ENCODE data around the gene TMEM88. TPM values are rescaled to one million over a fixed set of nuclear protein-coding genes. Genes with fewer than 3 reads are reported as not detected.
"Not testable (repeated sequence)": the region's sequence is repeated elsewhere in the genome, so short reads cannot be mapped to it uniquely, and the experiment has no call there.

TMEM88 gene
- total and polyA plus RNA-seq, 11 donors: 16.7 to 130 (median 27.8) TPM

DNA sequence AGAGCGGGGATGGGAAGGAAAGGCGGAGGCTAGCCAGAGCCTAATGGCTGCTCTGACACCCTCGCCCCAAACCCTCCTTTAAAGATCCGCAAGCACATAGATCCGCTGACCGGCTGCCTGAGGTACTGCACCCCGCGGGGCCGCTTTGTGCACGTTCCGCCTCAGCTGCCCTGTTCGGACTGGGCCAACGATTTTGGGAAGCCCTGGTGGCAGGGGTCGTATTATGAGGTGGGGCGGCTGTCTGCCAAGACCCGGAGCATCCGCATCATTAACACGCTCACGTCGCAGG lies 3.6 kb downstream of the TMEM88 start:
- WGBS, 4 donors: 26 to 36% (median 33%) methylated on average over 16 to 20 of the region's 20 CpGs
- peak overlapping the region in 11 of 12 donors; percentile 81 to 97 (median 92) for H3K27ac ChIP-seq
- H3K4me1 ChIP-seq: peaks cover 0 to 43% (median 28%) of the 10 kb centered on the region in 12 donors
- TF ChIP-seq, protein P1, sequence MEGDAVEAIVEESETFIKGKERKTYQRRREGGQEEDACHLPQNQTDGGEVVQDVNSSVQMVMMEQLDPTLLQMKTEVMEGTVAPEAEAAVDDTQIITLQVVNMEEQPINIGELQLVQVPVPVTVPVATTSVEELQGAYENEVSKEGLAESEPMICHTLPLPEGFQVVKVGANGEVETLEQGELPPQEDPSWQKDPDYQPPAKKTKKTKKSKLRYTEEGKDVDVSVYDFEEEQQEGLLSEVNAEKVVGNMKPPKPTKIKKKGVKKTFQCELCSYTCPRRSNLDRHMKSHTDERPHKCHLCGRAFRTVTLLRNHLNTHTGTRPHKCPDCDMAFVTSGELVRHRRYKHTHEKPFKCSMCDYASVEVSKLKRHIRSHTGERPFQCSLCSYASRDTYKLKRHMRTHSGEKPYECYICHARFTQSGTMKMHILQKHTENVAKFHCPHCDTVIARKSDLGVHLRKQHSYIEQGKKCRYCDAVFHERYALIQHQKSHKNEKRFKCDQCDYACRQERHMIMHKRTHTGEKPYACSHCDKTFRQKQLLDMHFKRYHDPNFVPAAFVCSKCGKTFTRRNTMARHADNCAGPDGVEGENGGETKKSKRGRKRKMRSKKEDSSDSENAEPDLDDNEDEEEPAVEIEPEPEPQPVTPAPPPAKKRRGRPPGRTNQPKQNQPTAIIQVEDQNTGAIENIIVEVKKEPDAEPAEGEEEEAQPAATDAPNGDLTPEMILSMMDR (IDR thresholded peaks at IDR 0.05): peak in 9 of 12 donors; percentile 10 to 51 (median 35)
- TF ChIP-seq POLR2A (IDR thresholded peaks at IDR 0.05): no peak
- no peaks in the 10 kb centered on the region for H3K9me3 ChIP-seq
- ATAC-seq: peak in 2 of 4 donors; percentile 3 to 9
- no peaks in the 10 kb centered on the region for H3K27me3 ChIP-seq
- intact Hi-C loops (cut with DNase I): loop anchor here in 8 of 10 donors (5.0 to 10.0 kb wide), 5 partner anchors 36 to 296 kb away; partner anchors contain the start of genes KCNAB3 (in 1 of the 8), PER1 (in 1 of the 8), TP53 (in 1 of the 8) and WRAP53 (in 1 of the 8)
- peak in 4 of 5 donors; percentile 29 to 68 (median 48) for DNase-seq
- H3K36me3 ChIP-seq: peaks cover 0 to 41% (median 15%) of the 10 kb centered on the region in 9 donors
- H3K4me3 ChIP-seq: peak overlapping the region; percentile 39 to 85 (median 68)

DNA sequence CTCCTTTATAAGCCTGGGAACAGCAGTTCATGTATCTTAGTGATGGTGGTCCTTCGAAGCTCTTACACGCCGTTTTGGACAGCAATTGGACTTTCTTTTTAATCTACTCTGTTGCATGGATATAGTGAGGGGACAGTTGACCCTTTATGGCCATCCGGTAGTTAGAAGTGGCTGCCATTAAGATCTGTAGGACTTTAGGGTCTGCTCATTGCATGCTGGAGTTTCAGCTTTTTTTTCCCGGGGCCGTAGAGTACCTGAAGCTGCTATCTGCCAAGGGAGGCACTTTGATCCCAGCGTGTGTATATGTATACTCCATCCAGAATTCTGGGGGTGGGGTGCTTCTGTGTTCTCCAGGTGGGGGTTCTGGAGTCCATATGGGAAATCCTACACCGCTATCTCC lies 4.2 kb downstream of the TMEM88 start:
- Histone ChIP-seq H3K27ac (peak overlapping the region in 2 of 12 donors; percentile 91 to 95), H3K4me1 (peaks cover 0 to 41% (median 28%) of the 10 kb centered on the region in 12 donors), H3K27me3 (no peaks in the 10 kb centered on the region), H3K9me3 (no peaks in the 10 kb centered on the region), H3K36me3 (peaks cover 0 to 41% (median 11%) of the 10 kb centered on the region in 9 donors), H3K4me3 (peak overlapping the region in 9 of 12 donors; percentile 58 to 85 (median 68))
- no peak for TF ChIP-seq POLR2A (IDR thresholded peaks at IDR 0.05)
- no peak for ATAC-seq
- no peak for DNase-seq
- WGBS, 4 donors: 86 to 91% (median 88%) methylated on average over 8 of the region's 8 CpGs
- intact Hi-C loops (cut with DNase I): loop anchor here in 8 of 10 donors (5.0 to 10.0 kb wide), 5 partner anchors 37 to 296 kb away; partner anchors contain the start of genes KCNAB3 (in 1 of the 8), PER1 (in 1 of the 8), TP53 (in 1 of the 8) and WRAP53 (in 1 of the 8)

DNA sequence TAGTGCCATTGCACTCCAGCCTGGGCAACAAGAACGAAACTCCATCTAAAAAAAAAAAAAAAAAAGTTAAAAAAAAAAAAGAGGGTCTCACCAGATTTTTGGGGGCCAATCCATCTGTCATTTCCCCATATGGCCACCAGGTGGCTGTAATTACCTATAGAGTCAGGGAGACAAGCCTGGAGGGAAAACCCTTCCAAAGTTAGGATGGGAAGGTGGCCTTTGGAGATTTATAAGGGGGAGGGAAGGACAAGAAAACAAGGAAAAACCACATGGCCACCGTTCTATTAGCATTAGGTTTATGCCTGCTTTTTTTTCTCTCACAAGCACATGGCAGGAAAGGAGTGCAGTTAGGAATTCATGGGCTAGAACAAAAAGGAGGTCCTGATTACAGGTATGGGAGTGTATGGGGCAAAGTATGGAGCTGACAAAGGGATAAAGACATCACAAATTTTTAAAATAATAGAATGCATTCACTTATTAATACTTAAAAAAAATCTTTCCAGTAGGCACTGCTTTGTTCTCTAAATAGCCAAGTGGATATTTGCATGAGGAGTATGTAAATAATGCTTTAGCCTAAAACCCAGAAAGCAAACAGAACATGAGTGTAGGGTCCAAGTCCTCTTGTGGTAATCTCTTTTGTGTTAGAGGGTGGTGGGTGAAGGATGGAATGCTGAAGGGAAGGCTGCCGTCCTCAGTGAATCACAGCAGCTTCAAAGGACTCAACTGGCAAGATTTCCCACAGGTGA lies 8.0 kb downstream of the TMEM88 start:
- H3K9me3 ChIP-seq: peaks cover 0 to 4% (median 0%) of the 10 kb centered on the region in 12 donors
- no peak for TF ChIP-seq POLR2A (IDR thresholded peaks at IDR 0.05)
- TF ChIP-seq, protein P1 (IDR thresholded peaks at IDR 0.05): peak; percentile 69 to 90 (median 83)
- H3K4me1 ChIP-seq: peaks cover 0 to 20% (median 13%) of the 10 kb centered on the region in 12 donors
- 36 to 46% (median 40%) methylated on average over 3 of the region's 3 CpGs for WGBS, 4 donors
- no peaks in the 10 kb centered on the region for H3K27me3 ChIP-seq
- no peak overlapping the region for H3K4me3 ChIP-seq
- H3K36me3 ChIP-seq: peaks cover 0 to 38% (median 5%) of the 10 kb centered on the region in 9 donors
- intact Hi-C loops (cut with DNase I): loop anchor here (1.0 to 10.0 kb wide), 12 partner anchors 26 to 194 kb away; partner anchors contain the start of gene CHD3 (in 2 of the 10)
- DNase-seq (peak in 1 of 5 donors; percentile 49), ATAC-seq (no peak)
- H3K27ac ChIP-seq: no peak overlapping the region

DNA sequence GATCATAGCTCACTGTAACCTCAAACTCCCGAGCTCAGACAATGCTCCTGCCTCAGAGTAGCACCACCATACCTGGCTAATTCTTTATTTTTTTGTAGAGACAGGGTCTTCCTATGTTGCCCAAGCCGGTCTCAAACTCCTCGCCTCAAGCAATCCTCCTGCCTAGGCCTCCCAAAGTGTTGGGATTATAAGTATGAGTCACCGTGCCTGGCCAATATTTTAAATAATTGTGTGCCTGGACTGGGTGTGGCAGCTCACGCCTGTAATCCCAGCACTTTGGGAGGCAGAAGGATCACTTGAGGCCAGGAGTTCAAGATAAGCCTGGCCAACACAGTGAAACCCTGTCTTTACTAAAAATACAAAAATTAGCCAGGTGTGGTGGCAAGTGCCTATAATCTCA lies 9.5 kb downstream of the TMEM88 start:
- intact Hi-C loops (cut with DNase I): loop anchor here in 8 of 10 donors (2.0 to 10.0 kb wide), 8 partner anchors 33 to 193 kb away; no protein-coding TSS in a partner anchor

More for the DNA sequence above, 9.5 kb downstream of the TMEM88 start:
- Histone ChIP-seq H3K36me3 (peaks cover 0 to 41% (median 5%) of the 10 kb centered on the region in 9 donors), H3K4me1 (peaks cover 0 to 13% (median 2%) of the 10 kb centered on the region in 12 donors)
- not testable (repeated sequence) for ATAC-seq, H3K9me3 ChIP-seq, H3K27ac ChIP-seq, DNase-seq, H3K4me3 ChIP-seq, H3K27me3 ChIP-seq
- 81 to 85% (median 82%) methylated on average over 5 of the region's 5 CpGs for WGBS, 4 donors

Measured in heart left ventricle (tissue), 16 donors.